ENCODE data around the gene TMPRSS15.

Gene TMPRSS15

DNA sequence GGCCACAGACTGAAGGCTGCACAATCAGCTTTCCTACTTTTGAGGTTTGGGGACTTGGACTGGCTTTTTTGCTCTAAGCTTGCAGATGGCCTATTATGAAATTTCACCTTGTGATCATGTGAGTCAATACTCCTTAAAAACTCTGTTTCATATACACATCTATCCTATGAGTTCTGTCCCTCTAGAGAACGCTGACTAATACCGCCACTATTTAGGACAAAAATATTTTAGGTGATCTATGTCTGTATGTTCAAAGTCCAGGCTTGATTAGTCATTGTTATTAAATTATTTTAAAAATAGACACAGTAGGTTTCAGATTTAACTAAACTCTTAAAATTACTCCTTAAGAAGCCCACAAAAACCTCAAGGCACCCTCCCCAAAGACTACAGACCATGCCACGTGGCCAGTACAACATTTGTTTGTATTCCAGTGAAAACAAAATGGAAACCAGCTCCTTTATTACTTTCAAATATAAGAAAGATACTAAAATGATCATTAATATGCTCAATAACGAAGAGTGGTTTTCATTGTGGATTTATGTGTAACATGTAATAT is 63.1 kb downstream of the TMPRSS15 start:
- DNase-seq: no peak

DNA sequence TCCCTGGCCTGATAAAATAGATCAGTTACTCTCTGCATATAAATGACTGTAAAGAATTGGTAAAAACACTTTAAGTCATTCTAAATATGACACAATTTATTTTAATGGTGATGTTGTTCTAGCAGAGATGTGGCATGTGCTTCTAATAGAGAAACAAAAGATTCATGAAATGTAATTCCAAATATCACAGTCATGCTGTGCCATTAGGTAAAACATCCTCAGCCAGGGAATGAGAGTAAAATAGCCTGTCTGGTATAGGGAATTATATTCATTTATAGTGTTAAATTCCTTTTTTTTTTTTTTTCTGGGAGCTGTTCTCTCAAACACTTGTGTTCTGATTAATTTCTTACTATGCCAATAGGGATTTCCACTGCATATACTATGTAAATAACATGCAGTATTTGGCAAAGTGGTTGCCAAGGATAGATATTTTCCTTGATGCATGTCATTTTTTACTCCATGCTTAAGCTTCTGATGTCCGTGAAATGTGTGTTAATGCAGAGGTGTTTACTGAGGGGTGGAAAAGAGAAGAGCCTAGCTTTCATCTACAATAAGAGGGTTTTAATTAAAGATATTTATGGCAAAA is 67.8 kb downstream of the TMPRSS15 start:
- no peak for DNase-seq

DNA sequence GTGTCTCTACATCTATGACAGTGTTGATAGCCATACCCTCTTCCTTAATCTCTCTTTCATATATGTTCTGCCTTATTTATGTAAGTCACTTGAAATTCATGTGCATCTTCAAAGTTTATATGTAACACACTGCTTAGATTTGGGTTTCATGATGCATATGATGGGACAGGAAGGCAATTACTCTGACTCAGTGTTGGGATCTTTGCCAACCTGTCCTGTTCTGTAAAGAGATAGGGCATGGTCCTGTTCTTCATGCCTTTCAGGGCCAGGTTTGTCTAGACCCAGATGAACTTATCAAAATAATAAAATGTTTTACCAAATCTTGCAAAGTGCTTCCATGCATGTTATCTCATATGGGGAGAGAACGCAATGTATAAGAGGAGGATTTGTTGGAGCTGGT is 69.5 kb downstream of the TMPRSS15 start:
- DNase-seq: no peak

DNA sequence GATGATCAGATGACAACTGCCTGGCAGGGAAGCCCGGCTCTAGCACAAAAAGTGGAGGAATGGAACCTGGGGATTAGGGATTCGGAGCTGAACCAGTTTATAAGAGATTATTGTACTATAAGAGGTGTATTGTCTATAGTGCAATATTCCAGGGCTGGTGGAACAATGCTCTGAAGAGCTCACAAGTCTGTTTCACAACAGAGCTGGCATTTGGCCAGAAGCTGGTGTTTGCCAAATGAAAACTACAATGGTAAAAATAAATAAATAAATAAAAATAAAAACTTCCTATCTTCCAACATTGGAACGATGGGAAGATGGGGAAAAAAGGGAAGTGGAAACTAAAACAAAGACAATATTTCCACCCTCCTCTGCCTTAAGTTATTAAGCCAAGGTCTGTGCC is 85.4 kb downstream of the TMPRSS15 start:
- no peak for DNase-seq

DNA sequence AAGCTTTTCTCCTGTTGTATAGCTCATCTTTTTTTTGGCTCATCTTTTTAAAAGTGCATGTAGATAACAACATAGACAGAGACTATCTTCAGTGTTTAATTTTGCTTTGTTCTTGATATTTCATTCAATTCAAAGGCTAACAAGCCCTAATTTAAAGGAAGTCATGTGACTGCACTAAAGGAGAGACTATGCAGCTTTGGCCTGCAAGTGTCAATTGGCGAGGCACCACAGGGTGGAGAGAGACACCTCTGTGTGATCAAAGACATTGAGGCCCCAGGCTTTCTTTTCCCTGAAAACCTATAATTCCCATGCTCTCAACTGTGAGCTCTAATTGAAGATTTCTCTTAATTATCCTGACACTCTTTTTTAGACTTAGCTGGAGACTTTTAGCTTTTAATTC is 105.4 kb downstream of the TMPRSS15 start:
- peak in 1 of 2 experiments; percentile 24 for DNase-seq

DNA sequence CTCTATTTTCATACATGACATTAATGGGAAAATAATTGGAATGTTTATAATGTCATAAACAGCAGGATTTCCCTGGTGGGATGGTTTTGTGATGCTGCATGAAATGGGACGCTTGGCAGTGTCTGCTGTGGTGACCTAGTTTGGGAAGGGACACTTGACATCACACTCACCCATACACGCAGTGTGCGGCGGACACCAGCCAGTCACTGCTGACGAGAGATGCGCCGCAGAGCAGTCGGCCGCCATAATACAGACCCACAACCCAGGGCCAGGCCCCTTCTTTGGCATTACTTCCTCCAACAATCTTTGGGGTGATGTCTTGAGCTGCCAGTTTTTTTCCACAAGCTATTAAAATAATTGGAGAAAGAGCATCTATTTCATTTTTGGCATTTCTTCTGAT is 109.5 kb downstream of the TMPRSS15 start:
- DNase-seq: no peak

DNA sequence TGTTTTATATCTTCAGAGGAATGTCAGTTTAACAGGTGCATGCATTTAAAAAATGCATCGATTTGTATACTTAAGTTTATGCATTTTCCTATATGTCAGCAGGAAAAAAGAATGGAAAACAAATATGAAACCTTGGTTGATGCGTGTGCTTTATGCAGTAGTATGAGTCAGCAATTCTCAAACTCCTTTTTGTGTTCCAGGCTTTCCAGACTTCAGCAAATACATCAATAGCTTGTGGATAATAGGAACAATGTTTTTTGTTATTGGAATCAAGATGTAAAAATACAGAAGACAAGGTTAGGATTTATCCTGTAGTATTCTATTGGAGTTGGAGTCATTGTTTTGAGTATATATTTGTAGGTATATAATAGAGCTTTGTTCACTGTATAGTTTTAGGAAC is 113.7 kb downstream of the TMPRSS15 start:
- no peak for DNase-seq

DNA sequence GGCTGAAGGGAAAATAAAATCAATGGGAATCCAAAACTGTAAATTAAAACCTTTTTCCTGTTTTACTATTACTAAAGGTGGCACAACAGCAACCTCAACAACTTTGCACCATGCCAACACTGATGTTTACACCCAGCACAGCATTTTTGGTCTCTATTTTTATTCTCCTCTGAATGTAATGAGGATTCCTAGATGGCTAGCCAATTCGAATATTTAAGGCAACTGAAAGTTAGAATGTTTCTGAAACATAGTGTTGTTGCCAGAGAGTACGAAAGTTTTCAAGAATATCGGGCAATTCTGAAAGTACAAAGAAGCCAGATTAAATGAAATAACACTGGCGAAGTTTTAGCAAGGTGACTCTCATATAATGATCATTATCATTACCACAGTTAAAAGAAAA is 118.2 kb downstream of the TMPRSS15 start:
- no peak for DNase-seq

DNA sequence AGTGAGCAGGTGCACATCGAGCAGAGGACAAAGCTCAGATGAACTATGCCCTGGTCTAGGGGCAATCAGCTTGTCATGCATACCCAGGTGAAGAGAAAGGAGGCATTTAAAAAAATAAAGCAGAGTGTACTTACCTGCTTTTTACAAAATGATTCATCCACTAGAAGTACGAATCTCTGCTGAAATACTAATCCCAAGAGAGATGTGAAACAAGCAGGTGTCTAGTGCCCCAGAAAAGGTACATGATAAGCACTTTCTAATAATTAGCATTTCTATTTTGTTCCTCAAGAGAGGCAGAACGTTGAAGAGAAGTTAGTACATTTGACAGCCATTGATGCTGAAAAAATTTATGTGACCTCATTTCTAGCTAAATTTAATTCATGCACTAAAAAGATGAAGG is 127.8 kb downstream of the TMPRSS15 start:
- no peak for DNase-seq

DNA sequence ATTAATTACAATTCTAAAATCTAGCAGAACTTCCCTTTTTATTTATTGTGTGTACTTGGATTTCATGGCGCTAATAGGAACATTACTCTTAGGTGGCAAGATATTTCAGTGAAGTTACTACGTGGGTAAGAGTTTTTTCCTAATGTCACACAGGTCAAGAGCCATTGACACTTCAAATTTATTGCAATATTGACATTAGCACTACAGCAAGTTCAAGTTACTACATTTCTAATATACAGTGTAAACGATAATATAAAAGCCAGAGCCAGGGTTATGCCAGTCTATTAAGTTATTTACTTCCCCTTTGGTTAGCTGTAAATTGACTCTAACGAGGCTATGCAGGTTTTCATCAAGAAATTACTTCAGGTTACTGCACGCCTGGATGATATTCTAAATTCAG is 129.2 kb downstream of the TMPRSS15 start:
- DNase-seq: no peak

DNA sequence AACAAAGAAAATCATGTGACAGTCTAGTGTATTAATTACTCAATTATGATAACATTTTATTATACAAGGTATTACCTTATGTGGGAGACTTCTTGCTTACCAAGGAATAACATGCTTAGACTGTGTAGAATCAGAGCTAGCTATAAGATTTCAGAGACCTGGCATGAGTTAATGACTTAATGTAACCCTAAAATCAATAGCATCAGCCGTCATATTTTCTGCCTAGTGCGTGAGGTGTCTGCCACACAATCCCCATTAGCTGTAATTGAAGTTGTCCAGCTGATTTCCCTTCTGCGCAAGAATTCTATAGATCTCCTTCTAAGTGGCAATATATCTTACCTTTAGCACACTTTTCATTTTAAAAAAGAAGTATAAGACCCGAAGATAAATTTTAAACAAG is 130.2 kb downstream of the TMPRSS15 start:
- DNase-seq: no peak

DNA sequence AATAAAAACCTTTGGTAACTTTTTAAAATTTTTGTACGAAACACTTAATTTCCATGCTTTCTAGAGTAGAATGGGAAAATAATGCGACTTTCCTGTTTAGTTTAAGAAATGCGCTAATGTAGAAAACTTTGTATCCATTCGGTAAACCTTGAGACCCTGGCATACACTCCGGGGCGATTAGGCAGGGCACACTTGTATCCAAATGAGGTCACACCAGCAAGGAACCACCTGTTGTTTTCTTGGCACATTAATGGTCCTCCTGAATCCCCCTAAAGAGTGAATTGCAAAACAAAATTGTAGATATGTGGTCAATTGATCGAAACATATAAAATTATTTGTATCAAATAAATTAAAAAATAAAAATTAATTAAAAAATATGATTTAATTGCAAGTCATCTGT is 133.7 kb downstream of the TMPRSS15 start:
- no peak for DNase-seq

DNA sequence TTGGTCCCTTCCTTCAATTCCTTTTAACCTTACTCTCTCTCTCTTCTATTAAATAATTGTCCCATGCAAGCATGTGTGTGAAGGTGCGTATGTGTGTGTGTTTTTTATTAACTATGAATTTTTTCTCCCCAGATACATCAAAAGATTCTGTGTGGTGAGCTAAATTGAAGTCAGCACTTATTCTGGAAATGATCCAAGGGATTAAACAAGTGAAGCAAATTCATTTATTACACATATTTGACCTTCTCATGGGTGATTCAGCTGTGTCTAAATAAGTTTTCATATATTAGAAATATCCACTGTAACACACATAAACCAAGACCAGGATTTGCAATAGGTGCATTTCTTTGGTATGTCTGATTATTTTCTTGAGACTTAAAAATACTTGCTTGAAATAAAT is 134.7 kb downstream of the TMPRSS15 start:
- DNase-seq: no peak

DNA sequence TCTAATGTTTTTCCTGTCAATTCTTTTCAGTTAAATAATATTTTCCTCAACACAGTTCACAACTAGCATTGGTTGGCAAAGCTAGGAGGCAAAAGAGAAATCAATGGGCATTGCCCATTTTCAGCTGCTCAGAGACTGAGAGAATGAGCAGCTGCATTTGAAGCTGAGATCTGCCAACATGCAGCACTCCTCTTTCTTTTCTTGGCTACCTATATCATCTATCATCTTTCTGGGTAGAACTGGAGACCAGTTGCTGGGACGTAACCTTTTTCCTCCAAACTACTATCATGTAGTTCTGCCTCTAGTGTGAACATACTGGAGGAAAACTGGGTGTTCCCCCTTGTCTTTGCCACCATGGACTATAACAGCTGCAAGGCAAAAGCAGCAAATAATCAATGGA is 136.1 kb downstream of the TMPRSS15 start:
- DNase-seq: no peak

DNA sequence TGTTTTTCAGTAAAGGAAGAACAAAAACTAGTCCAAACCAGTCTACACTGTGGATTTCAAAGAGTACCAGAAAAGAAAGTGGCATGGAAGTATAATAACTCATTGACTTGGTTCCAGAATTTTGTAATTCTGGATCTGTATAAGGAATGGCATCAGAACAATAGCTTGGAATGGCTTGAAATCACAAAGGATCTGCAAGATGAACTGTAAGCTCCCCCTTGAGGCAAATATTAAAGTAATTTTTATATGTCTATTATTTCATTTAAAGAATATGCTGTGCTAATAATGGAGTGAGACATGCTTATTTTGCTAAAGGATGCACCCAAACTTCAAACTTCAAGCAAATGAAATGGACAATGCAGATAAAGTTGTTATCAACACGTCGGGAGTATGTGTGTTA is 137.6 kb downstream of the TMPRSS15 start:
- peak in 1 of 2 experiments; percentile 22 for DNase-seq

DNA sequence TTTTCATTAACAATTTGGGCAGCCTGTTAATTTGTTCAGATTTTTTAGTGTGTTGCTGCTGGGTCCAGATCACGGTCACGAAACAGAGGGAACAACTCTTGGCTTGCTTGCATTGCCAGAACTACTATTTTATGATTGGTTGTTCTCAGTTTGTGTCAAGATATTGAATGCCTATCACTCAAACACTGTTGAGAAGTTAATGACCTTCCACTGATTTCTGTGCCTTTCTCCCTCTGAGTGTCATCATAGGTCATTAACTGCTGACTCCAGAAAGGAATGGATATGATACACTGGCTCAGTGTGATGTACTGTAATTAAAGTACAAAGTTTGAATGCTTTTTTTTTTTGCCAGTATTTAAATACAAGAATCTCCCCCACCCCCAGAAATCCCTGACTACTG is 149.8 kb downstream of the TMPRSS15 start:
- no peak for DNase-seq

DNA sequence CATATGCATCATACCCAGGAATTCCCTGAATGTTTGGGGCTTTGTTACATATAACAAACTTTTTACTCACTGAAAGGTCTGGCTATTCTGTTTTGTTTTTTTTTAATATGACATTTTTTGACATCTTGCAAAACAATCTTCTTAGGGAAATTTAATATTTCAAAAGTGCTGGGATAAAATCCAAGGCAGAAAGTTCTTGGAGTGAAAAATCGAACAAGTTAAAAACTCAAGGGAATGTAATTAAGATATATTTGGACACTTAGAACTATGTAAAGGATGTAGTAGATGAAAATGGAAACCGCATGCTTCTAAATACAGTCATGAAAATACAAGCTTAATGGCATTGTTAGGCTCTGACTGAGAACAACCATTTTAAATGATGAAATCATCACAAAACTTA is 150.4 kb downstream of the TMPRSS15 start:
- no peak for DNase-seq

DNA sequence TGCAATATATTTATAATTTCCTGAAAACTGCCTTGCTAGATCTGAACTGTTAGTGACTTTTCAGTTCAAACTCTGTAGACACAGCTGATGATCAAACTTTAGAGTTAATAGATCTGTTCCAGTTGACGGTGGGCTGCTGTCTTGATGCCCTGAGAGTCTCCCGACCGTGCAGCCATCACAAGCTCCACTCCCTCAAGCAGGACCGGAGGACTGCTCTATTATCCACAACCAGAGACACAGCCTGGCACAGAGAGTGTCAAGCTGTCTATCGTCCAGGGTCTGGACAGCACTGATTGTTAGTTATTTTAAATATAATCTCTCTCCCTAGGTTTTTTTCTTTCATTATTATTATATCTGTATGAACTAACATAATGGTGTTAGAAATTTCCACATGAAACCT is 150.9 kb downstream of the TMPRSS15 start:
- DNase-seq: no peak

DNA sequence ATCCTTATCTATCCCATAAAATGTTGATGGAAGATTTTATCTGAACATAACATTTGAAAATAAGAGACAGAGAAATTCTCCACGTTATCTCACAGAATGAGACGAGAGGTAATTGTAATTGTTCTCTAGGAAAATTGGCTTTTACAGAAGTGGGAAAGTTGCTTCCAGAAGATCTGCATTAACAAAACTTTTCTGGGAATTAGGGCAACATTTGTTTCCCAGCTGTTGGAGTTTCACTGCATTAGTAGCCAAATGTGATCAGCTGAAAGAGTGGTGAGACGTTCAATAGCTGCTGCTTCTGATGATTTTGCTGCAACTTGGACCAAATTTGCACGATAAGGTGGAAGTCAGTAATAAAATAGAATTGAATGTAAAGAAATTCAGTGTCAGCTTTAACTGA is 151.3 kb downstream of the TMPRSS15 start:
- DNase-seq: no peak

DNA sequence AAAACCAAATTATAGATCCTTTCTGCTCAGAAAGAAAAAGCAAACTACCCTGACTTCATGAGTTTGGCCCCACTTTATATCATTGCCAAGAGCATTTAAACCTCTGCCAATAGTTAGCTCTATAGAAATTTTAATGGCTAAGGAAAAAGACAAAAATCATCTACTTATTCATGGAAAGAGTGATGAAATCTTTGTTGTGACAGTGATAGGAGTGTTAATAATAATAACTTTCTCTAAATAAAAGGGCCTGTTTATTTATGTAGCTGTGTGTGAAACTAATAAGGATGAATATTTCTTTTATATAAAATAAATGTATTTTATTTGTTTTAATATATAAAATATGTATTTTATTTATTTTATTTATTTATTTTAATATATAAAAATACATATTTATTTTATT is 152.5 kb downstream of the TMPRSS15 start:
- DNase-seq: no peak

DNA sequence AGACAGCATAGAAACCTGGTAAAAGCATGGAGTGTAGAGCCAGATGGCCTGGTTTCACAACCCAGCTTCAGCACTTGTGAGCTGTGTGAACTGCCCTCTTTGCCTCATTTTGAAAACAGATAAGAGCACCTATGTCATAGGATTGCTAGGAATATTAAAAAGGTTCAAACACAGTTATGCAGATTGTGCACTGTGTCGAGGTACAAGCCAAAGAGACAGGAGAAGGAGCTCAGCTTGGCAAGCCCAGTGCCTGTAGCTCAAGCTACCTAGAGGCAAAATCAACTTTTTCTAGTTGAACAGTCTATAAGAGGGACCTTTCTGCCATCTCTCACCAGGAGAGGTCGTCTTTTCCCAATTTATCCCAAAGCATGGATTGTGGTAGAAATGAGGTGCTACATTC is 153.9 kb downstream of the TMPRSS15 start:
- peak; percentile 83 to 91 for DNase-seq

DNA sequence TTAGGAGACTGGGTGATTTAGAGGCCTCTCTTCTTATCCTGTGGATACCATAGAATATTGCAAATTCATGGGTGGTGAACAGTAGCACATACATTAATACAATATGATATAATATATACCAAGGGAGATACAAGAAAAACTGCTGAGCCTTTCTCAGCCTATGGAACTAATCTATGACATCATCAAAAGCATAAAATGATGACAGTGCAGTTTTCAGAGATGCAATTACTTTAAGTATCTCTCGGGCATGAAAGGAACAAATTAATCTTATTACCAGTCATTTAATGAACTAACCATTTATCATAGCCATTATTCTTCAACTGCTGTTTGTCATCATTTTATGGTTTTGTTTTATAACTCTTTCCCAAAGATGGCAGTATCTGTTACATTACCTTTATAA is 155.4 kb downstream of the TMPRSS15 start:
- DNase-seq: no peak

DNA sequence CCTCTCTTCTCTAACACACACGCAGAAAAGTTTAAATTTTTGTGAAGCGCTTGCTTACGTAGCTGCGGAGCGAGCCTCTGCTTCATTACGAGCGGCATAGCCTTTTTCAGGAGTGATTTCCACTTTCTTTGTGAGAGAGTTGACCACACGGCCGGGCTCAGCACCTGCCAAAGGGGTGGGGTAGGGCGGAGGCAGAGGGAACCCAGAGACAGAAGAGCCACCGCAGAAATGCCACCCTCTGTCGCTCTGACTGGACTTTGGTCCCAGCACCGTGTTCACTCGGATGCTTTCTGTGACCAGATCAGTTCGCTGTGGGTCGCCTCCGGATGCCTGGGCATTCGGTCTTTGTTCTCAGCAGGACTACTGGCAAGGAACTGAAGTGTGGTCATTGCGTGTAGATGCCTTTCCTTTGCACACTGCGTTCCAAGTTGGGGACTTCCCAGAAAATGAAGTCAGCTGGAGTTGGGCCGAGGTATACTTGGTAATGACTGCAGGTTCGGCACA is 158.1 kb downstream of the TMPRSS15 start:
- DNase-seq: peak in 1 of 2 experiments; percentile 48

DNA sequence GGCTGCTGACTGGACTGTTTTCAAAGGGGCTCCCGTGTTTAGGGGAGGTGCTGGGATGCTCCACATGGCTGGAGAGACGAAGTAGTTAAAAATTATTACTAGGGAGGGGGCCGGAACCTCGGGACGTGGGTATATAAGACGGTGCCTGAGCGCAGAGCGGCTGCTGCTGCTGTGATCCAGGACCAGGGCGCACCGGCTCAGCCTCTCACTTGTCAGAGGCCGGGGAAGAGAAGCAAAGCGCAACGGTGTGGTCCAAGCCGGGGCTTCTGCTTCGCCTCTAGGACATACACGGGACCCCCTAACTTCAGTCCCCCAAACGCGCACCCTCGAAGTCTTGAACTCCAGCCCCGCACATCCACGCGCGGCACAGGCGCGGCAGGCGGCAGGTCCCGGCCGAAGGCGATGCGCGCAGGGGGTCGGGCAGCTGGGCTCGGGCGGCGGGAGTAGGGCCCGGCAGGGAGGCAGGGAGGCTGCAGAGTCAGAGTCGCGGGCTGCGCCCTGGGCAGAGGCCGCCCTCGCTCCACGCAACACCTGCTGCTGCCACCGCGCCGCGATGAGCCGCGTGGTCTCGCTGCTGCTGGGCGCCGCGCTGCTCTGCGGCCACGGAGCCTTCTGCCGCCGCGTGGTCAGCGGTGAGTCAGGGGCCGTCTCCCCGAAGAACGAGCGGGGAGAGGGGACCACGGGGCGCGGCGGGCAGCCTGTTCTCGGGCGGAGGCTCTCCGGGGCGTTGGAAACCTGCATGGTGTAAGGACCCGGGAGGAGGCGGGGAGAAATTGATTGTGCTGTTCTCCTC is 158.7 kb downstream of the TMPRSS15 start, which contains the start of gene CHODL:
Gene CHODL, plus strand, starts transcription at position 163 of the 793 bp plus-strand sequence. Its CDS starts 391 bp downstream, at position 554.
- peak in 1 of 2 experiments; percentile 46 for DNase-seq
